IMR-90 (cell line): ENCODE results near the gene SUV39H2. TPM values are rescaled to one million over a fixed set of nuclear protein-coding genes. Genes with fewer than 3 reads are reported as not detected.

Experiments used
- ATAC-seq: fragments of 200-7000 bp; cut with Tn5 transposase; 2 replicates; pipeline ENCODE4 v1.9.1; 2020; ENCODE audit warnings: low read depth, mild to moderate bottlenecking, moderate library complexity
- BruUV-seq: library from RNA; stranded (reverse); fragments of 400-500 nt; replicated peaks from 2 replicates; lab custom pipeline; 2021; lab: Mats Ljungman, UMichigan
- CTCF ChIA-PET: fragments of 300-600 bp; formaldehyde crosslinking; extraction: SDS; loops from one replicate; lab custom pipeline; 2021; ENCODE audit warnings: antibody characterized with exemption; lab: Yijun Ruan, JAX
- POLR2A ChIA-PET: fragments of 300-600 bp; sonication (Branson Sonifier 250); formaldehyde crosslinking; loops from one replicate; lab custom pipeline; 2022; ENCODE audit warnings: antibody characterized with exemption; ENCODE audit not compliant: unreplicated experiment; lab: Charles Lee
- DNase-seq: peaks from one replicate; pipeline ENCODE4 v3.0.0; 2013
- H2AFZ ChIP-seq: replicated peaks from 2 replicates; pipeline ENCODE3; 2013; ENCODE audit warnings: low read length, mild to moderate bottlenecking; ENCODE audit not compliant: poor library complexity
- H2AK5ac ChIP-seq: 2 replicates; pipeline ENCODE4 v1.6.1; 2013; ENCODE audit warnings: low read depth, low read length, inconsistent platforms
- H2AK9ac ChIP-seq: replicated peaks from 2 replicates; pipeline ENCODE3; 2013; ENCODE audit warnings: mild to moderate bottlenecking, low read depth, low read length, moderate library complexity; ENCODE audit not compliant: poor library complexity
- H2BK120ac ChIP-seq: 2 replicates; pipeline ENCODE4 v1.6.1; 2013; ENCODE audit warnings: low read depth, low read length, inconsistent platforms
- H2BK15ac ChIP-seq: 3 replicates; pipeline ENCODE4 v1.6.1; 2013; ENCODE audit warnings: low read depth, low read length, inconsistent platforms
- H2BK20ac ChIP-seq: 2 replicates; pipeline ENCODE4 v1.6.1; 2013; ENCODE audit warnings: low read depth, mild to moderate bottlenecking, inconsistent platforms, low read length, moderate library complexity
- H2BK5ac ChIP-seq: 2 replicates; pipeline ENCODE4 v1.6.1; 2013; ENCODE audit warnings: mild to moderate bottlenecking, low read depth, low read length, inconsistent platforms; ENCODE audit not compliant: poor library complexity, severe bottlenecking
- H3K14ac ChIP-seq: replicated peaks from 2 replicates; pipeline ENCODE4 v1.6.1; 2013; ENCODE audit warnings: low read depth, low read length, inconsistent platforms
- H3K18ac ChIP-seq: 2 replicates; pipeline ENCODE4 v1.6.1; 2013; ENCODE audit warnings: low read depth, low read length, control low read depth
- H3K23ac ChIP-seq: 2 replicates; pipeline ENCODE4 v1.6.1; 2013; ENCODE audit warnings: low read depth, low read length, inconsistent platforms
- H3K27ac ChIP-seq: 2 replicates; pipeline ENCODE4 v1.5.1; 2013; ENCODE audit warnings: mild to moderate bottlenecking, control low read depth, low read length; ENCODE audit not compliant: insufficient read depth
- H3K27me3 ChIP-seq: 2 replicates; pipeline ENCODE4 v1.6.1; 2013; ENCODE audit warnings: low read length; ENCODE audit not compliant: control insufficient read depth, insufficient read depth
- H3K36me3 ChIP-seq: 2 replicates; pipeline ENCODE4 v1.6.1; 2013; ENCODE audit warnings: low read length, mixed read lengths; ENCODE audit not compliant: control insufficient read depth, insufficient read depth
- H3K4ac ChIP-seq: 2 replicates; pipeline ENCODE4 v1.6.1; 2013; ENCODE audit warnings: low read depth, low read length, inconsistent platforms
- H3K4me1 ChIP-seq: 2 replicates; pipeline ENCODE4 v1.6.1; 2013; ENCODE audit warnings: low read length, mixed read lengths; ENCODE audit not compliant: control insufficient read depth, insufficient read depth
- H3K4me2 ChIP-seq: 2 replicates; pipeline ENCODE4 v1.6.1; 2013; ENCODE audit warnings: low read depth, mild to moderate bottlenecking, control low read depth, low read length, moderate library complexity
- H3K4me3 ChIP-seq: 2 replicates; pipeline ENCODE4 v1.5.1; 2013; ENCODE audit warnings: low read depth, mild to moderate bottlenecking, control low read depth, low read length, moderate library complexity; ENCODE audit not compliant: insufficient read depth
- H3K56ac ChIP-seq: 2 replicates; pipeline ENCODE4 v1.6.1; 2013; ENCODE audit warnings: low read length, inconsistent platforms; ENCODE audit not compliant: insufficient read depth; ENCODE audit errors: extremely low read depth
- H3K79me1 ChIP-seq, 2 experiments: 2 replicates each; pipeline ENCODE4 v1.6.1; 2013; ENCODE audit warnings: low read length in 2 of 2, inconsistent platforms in 1 of 2, low read depth in 1 of 2
- H3K9ac ChIP-seq: 2 replicates; pipeline ENCODE4 v1.6.1; 2013; ENCODE audit warnings: low read depth, low read length, control low read depth
- H3K9me1 ChIP-seq: 2 replicates; pipeline ENCODE4 v1.6.1; 2013; ENCODE audit warnings: low read length, inconsistent platforms; ENCODE audit not compliant: insufficient read depth
- H3K9me3 ChIP-seq: 2 replicates; pipeline ENCODE4 v1.6.1; 2013; ENCODE audit warnings: low read length; ENCODE audit not compliant: control insufficient read depth, insufficient read depth
- H4K20me1 ChIP-seq: 2 replicates; pipeline ENCODE4 v1.6.1; 2013; ENCODE audit warnings: low read length, inconsistent platforms; ENCODE audit not compliant: insufficient read depth
- H4K5ac ChIP-seq: 2 replicates; pipeline ENCODE4 v1.6.1; 2013; ENCODE audit warnings: mild to moderate bottlenecking, low read depth, low read length, control low read depth
- H4K8ac ChIP-seq, 2 experiments: 2 replicates each; pipeline ENCODE4 v1.6.1; 2013; ENCODE audit warnings: low read depth in 2 of 2, low read length in 2 of 2, control low read depth in 1 of 2, inconsistent platforms in 1 of 2
- H4K91ac ChIP-seq: 2 replicates; pipeline ENCODE4 v1.6.1; 2013; ENCODE audit warnings: low read depth, low read length, inconsistent platforms; ENCODE audit not compliant: insufficient read depth
- BHLHE40 ChIP-seq: fragments of 150-350 bp; IDR thresholded peaks from 2 replicates; pipeline ENCODE4 v1.6.1; 2016; ENCODE audit warnings: mild to moderate bottlenecking, low read depth, low read length
- CTCF ChIP-seq: conservative IDR thresholded peaks from 2 replicates; pipeline ENCODE4 v1.5.1; 2012; ENCODE audit warnings: mild to moderate bottlenecking, low read depth, low read length, improper control_type of control experiment
- FOS ChIP-seq: fragments of 150-350 bp; IDR thresholded peaks from 2 replicates; pipeline ENCODE4 v1.6.1; 2016; ENCODE audit warnings: low read depth, low read length
- RCOR1 ChIP-seq: IDR thresholded peaks from 2 replicates; pipeline ENCODE4 v1.6.1; 2012; ENCODE audit warnings: mild to moderate bottlenecking, low read length, improper control_type of control experiment; ENCODE audit not compliant: insufficient replicate concordance
- USF2 ChIP-seq: fragments of 150-350 bp; IDR thresholded peaks from 2 replicates; pipeline ENCODE4 v1.6.1; 2017; ENCODE audit warnings: mild to moderate bottlenecking, antibody characterized with exemption, low read length, low read depth
- WGBS, 2 experiments: methylation state at CpG; one replicate each; pipeline versions ENCODE4 v1.1.5 to v1.1.7; 2013; ENCODE audit warnings: missing lambda C conversion rate in 2 of 2; ENCODE audit not compliant: insufficient read length in 1 of 2; ENCODE audit errors: extremely low coverage in 2 of 2; 5-methylcytosine and 5-hydroxymethylcytosine counted together
- dilution Hi-C: fragments of 300-500 bp; cut with HindIII; formaldehyde crosslinking; loops from one replicate; pipeline ENCODE4 v1.14.3; 2018; ENCODE audit warnings: low sequenced_read_pairs; ENCODE audit not compliant: unreplicated experiment
- in situ Hi-C: fragments of 300-500 bp; cut with MboI; formaldehyde crosslinking; loops from 3 replicates; pipeline ENCODE4 v1.14.3; 2019; ENCODE audit warnings: low sequenced_read_pairs, inconsistent platforms, mixed read lengths
- intact Hi-C: fragments of 100-400 bp; cut with micrococcal nuclease; formaldehyde crosslinking; loops from 2 replicates; pipeline ENCODE4 v1.10.0; 2022
- polyA plus RNA-seq, 3 experiments: library from polyadenylated mRNA; depleted of rRNA; stranded (reverse); fragments of >200 nt; gene quantifications; 2 replicates each; pipeline ENCODE4 v1.2.3, GENCODE V29; 2012; ENCODE audit warnings: low replicate concordance in 1 of 3
- total RNA-seq: library from RNA; depleted of rRNA; stranded (reverse); fragments of >200 nt; gene quantifications from 2 replicates; pipeline ENCODE4 v1.2.3, GENCODE V29; 2012

Gene SUV39H2
- total and polyA plus RNA-seq, 2 of the 4 experiments (the other 2 are of a cell fraction), result 5.3 to 14.5 TPM

- Histone ChIP-seq H2AK9ac (no peak overlapping the region), H4K8ac (no peak overlapping the region), H3K9me3 (peaks cover 4% of the 10 kb centered on the region; the same call in 1 of the 2 replicates), H2BK5ac (no peak overlapping the region), H2AFZ (no peak overlapping the region), H3K4me3 (no peak overlapping the region), H3K36me3 (peaks cover 31% of the 10 kb centered on the region), H3K9ac (no peak overlapping the region), H2BK120ac (no peak overlapping the region), H3K9me1 (0 out of 2 replicates have a peak, but pooled peaks cover 3% of the 10 kb centered on the region), H3K27me3 (no peaks in the 10 kb centered on the region), H4K91ac (no peak overlapping the region), H3K4me1 (no peaks in the 10 kb centered on the region), H3K23ac (no peak overlapping the region), H2AK5ac (no peak overlapping the region), H3K56ac (no peak overlapping the region), H3K4me2 (no peak overlapping the region), H4K20me1 (no peaks in the 10 kb centered on the region), H3K27ac (no peak overlapping the region), H2BK15ac (no peak overlapping the region), H2BK20ac (no peak overlapping the region), H3K79me1 (peaks cover 4 to 5% of the 10 kb centered on the region in 2 experiments; a peak in 3 of 4 replicates), H3K14ac (no peak overlapping the region), H3K18ac (no peak overlapping the region), H3K4ac (no peak overlapping the region), H4K5ac (no peak overlapping the region)
- ChIA-PET CTCF (no interaction called here), POLR2A (no interaction called here)
- no peak for DNase-seq
- no peak for ATAC-seq
- intact Hi-C loops (no loop called here), in situ Hi-C loops (no loop called here), dilution Hi-C loops (no loop called here)
- BruUV-seq, result no TSS peak
- TF ChIP-seq USF2 (no peak), FOS (no peak), CTCF (no peak), RCOR1 (no peak), BHLHE40 (no peak)
- 100% methylated on average over 1 of the region's 3 CpGs; no CpG with 5 or more reads in 1 of the 2 experiments for WGBS, 2 experiments
Measured at GRCh38 chr10:14911801-14912200, 33.1 kb downstream of the SUV39H2 start.
